GM12875 (cell line): ENCODE data around the gene ESPNL.

Source experiments
- H3K4me3 ChIP-seq: one replicate; pipeline ENCODE4 v1.5.1; 2011; ENCODE audit warnings: low read depth, low read length, control low read depth
- TF ChIP-seq, protein P1 (sequence below): IDR thresholded peaks from 2 replicates; pipeline ENCODE4 v1.5.1; 2011; ENCODE audit warnings: low read depth, mild to moderate bottlenecking, control low read depth, inconsistent platforms, low read length, moderate library complexity, borderline replicate concordance; ENCODE audit not compliant: insufficient read depth

ESPNL gene

DNA sequence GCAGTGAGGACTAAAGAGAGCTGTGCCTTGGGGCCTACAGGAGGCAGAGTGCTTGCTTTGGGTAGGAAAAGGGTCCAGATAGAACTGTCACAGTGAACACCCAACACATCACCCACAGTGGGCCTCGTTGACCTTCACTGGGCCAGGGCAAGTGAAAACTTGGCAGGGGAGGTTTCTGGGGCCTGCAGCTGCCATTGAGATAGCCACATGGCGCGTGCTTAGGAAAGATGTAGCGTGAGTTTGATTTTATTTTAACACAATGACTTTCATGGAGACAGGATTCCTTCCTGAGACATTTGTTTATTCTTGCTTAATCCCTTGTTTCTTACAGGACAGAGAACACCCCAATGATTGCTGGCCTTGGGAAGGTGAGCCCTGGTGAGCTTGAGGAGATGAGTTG lies 9.3 kb upstream of the ESPNL start:
- no peak overlapping the region for H3K4me3 ChIP-seq
- TF ChIP-seq, protein P1, sequence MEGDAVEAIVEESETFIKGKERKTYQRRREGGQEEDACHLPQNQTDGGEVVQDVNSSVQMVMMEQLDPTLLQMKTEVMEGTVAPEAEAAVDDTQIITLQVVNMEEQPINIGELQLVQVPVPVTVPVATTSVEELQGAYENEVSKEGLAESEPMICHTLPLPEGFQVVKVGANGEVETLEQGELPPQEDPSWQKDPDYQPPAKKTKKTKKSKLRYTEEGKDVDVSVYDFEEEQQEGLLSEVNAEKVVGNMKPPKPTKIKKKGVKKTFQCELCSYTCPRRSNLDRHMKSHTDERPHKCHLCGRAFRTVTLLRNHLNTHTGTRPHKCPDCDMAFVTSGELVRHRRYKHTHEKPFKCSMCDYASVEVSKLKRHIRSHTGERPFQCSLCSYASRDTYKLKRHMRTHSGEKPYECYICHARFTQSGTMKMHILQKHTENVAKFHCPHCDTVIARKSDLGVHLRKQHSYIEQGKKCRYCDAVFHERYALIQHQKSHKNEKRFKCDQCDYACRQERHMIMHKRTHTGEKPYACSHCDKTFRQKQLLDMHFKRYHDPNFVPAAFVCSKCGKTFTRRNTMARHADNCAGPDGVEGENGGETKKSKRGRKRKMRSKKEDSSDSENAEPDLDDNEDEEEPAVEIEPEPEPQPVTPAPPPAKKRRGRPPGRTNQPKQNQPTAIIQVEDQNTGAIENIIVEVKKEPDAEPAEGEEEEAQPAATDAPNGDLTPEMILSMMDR = no peak

DNA sequence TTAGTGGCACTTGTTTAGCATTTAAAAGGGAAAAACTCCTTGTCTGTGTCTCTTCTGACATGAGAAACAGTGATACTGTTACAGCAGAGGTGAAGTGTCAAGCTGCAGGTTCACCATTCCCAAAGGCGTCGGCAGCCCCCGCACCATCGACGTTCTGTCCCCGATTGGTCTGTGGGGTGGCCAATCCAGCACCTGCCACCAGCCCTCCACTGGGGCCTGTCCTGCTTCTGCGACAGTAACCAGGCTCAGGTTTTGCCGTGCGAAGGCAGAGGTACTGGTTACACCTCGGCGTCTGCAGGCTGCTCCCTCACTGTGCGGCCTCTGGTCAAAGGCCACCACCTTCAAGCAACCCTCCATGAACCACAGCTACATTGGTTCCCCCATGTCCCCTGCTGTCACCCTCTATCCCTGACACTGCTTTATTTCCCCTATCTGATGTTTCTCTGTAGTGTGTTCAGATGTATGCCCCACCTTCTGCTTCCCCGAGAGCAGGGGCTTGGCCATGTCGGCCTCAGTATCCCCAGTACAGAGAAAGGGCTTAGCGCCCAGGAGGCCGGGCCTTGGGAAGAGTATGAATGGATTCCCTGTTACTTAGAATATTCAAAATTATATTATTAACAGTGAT lies 8.6 kb upstream of the ESPNL start:
- H3K4me3 ChIP-seq = no peak overlapping the region
- TF ChIP-seq, protein P1 = no peak

DNA sequence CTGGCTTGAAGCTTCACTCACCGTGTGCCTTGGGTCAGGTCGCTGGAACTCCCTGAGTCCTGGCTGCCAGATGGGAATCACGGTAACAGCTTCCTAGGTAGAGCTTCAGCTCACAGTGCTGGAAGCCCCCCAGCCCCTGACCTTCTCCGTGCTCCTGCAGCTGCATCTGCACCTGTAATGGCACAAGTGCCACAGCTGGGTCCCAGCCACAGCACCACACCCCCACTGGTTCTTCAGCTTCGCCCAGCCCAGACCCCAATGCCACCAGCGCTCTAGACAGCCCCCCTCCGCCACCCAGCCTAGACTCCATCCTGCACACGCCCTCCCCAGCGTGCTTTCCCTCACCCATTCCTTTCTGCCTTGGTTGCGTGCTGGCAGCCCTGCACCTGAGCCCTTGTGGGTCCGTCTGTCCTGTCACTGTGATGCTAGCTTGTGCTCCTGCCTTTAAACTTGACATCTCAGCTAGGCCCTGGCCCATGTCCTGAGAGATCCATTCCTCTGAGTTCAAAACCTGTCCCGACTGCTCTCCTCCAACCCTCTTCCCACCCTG lies 7.6 kb upstream of the ESPNL start:
- TF ChIP-seq, protein P1 = no peak
- H3K4me3 ChIP-seq = no peak overlapping the region

DNA sequence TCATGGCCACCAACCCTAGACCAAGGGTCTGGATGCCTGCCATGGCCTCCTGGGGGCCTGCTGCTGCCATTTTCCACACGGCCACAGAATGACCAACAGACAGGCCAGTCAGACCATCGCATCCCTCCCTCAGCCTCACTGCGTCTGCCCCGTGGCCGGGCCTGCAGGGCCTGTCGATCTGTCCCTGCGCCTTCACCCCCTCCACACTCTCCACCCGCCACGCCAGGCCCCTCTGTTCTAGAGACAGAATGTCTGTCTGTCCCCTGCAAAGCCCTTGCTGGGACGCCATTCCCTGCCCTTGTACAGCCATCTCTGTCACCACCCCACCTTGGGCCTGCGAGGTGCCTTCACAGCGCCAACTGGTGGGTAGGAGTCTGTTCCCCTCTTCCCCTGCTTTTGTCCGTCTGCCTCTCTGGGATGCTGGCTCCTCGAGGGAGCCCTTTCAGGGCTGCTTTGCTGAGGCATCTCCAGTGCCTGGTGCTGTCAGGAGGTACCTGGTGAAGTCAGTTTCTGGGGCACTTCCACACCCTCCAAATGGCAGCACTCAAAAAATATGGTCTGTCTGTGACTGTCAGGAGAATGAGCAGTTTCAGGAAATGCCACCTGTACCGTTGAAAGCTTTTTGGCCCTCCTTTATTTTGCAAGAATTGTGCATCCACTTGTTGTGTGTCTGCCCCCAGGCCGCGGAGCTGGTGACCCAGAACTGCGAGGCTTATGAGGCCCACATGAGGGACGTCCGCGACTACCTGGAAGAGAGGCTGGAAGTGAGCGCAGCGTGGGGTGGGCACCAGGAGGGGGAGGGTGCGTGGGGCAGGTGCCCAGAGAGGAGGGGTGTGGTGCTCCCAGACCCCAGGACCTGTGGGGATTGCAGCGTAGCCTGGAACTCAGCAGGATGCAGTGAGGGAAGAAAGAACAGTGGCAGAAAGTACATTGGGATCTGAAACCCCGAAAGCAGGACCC lies 6.7 kb upstream of the ESPNL start:
- TF ChIP-seq, protein P1 = no peak

DNA sequence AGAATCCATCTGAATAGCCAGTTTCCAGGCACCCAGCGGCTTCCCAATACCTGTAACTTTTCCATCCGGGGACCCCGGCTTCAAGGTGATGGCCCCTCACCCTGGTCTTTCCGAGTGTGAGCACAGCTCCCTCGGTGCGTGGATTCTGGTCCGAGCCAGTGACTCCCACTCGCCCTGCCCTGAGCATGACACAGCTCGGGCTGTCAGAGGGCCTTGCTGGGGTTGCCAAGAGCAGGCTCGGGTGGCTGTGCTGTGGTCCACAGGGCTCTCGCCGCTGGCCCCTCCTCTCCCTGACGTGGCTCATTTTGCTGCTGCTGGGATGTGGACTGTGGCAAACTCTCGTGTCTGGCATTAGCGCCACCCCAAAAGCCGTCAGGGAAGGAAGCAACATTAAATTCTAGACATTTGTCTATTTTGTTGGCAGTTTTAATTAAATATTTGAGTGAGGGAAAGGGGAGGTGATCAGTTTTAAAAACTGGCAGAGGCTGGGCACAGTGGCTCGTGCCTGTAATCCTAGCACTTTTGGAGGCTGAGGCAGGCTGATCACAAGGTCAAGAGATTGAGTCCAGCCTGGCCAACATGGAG lies 5.6 kb upstream of the ESPNL start:
- no peak overlapping the region for H3K4me3 ChIP-seq
- TF ChIP-seq, protein P1 = no peak

More for the DNA sequence above, 6.7 kb upstream of the ESPNL start:
- H3K4me3 ChIP-seq = no peak overlapping the region

DNA sequence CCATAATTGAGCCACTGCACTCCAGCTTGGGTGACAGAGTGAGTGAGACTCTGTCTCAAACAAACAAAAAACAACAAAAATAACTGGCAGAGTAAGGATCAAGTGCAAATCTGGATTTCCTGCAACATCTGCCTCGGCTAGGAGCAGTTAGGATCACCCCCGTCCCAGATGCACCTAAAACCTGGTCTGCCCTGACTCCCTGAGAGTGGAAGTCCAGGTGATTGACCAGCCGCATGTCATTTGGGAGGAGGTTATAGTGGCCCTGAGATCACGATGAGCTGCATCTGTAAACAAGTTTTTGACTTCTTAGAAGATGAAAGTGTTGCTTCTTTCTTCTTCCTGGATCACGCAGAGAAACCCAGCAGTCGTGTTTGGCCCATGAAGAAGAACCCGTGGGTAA lies 5.0 kb upstream of the ESPNL start:
- TF ChIP-seq, protein P1 = no peak
- H3K4me3 ChIP-seq = no peak overlapping the region
